AG04450 (cell line): ENCODE data around the gene RARB. TPM values are rescaled to one million over a fixed set of nuclear protein-coding genes. Genes with fewer than 3 reads are reported as not detected.

Source experiments
- CTCF ChIA-PET: fragments of 300-600, 350-600 bp; formaldehyde crosslinking; extraction: SDS; loops from one replicate; lab custom pipeline; 2022; ENCODE audit warnings: antibody characterized with exemption, inconsistent platforms; lab: Charles Lee
- POLR2A ChIA-PET: fragments of 350-600 bp; formaldehyde crosslinking; extraction: SDS; loops from one replicate; lab custom pipeline; 2021; ENCODE audit warnings: antibody characterized with exemption, inconsistent platforms; lab: Yijun Ruan, JAX
- DNase-seq: peaks from one replicate; pipeline ENCODE4 v3.0.0-alpha.2; 2011; ENCODE audit warnings: low read depth, low spot score
- H3K27ac ChIP-seq: one replicate; pipeline ENCODE4 v1.5.1; 2012; ENCODE audit warnings: low read depth, low read length, control low read depth
- H3K27me3 ChIP-seq: one replicate; pipeline ENCODE4 v1.6.0; 2012; ENCODE audit warnings: low read length; ENCODE audit not compliant: control insufficient read depth, insufficient read depth
- H3K4me3 ChIP-seq: 2 replicates; pipeline ENCODE4 v1.5.1; 2011; ENCODE audit warnings: mild to moderate bottlenecking, low read depth, low read length, control low read depth
- H3K9me3 ChIP-seq: 2 replicates; pipeline ENCODE4 v1.5.1; 2012; ENCODE audit warnings: low read length; ENCODE audit not compliant: control insufficient read depth, insufficient read depth
- polyA plus RNA-seq: library from polyadenylated mRNA; depleted of rRNA; stranded (reverse); fragments of >200 nt; gene quantifications from 2 replicates; pipeline ENCODE4 v1.2.3, GENCODE V29; 2011
- TF ChIP-seq, protein P1 (sequence below): IDR thresholded peaks from 2 replicates; pipeline ENCODE4 v1.5.1; 2011; ENCODE audit warnings: low read depth, low read length, control low read depth, inconsistent platforms

RARB gene
- polyA plus RNA-seq, 1 experiment = 0.51 TPM

DNA sequence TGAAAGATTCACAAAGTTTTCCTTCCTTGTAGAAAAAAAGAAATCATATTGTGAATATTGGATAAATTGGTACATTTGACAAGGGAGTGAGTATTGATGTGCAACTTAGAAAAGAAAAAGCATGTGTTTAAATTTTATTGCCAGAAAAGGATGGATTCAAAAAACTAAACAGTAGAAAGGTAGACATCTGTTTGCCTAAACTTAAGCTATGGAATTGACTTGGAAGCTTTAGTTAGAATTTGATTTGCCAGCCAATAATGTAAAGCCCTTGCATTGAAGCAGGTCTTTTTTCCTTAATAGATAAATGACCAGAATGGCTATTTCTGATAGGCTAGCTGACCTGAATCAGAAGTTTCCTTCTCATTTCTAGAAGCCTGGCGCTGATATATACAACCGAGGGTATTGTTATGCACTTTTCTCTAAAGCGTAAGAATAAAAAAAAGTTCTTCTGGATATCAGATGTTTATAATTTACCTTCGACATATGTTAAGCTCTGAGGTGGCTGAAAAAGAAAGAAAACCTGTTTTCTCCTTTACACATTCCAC, 4.2 kb downstream of the RARB start:
- DNase-seq = no peak
- Histone ChIP-seq H3K27me3 (peaks cover 9% of the 10 kb centered on the region), H3K9me3 (no peaks in the 10 kb centered on the region), H3K27ac (no peak overlapping the region), H3K4me3 (no peak overlapping the region)
- TF ChIP-seq, protein P1, sequence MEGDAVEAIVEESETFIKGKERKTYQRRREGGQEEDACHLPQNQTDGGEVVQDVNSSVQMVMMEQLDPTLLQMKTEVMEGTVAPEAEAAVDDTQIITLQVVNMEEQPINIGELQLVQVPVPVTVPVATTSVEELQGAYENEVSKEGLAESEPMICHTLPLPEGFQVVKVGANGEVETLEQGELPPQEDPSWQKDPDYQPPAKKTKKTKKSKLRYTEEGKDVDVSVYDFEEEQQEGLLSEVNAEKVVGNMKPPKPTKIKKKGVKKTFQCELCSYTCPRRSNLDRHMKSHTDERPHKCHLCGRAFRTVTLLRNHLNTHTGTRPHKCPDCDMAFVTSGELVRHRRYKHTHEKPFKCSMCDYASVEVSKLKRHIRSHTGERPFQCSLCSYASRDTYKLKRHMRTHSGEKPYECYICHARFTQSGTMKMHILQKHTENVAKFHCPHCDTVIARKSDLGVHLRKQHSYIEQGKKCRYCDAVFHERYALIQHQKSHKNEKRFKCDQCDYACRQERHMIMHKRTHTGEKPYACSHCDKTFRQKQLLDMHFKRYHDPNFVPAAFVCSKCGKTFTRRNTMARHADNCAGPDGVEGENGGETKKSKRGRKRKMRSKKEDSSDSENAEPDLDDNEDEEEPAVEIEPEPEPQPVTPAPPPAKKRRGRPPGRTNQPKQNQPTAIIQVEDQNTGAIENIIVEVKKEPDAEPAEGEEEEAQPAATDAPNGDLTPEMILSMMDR = no peak
- POLR2A ChIA-PET = no interaction called here
- CTCF ChIA-PET = no interaction called here

DNA sequence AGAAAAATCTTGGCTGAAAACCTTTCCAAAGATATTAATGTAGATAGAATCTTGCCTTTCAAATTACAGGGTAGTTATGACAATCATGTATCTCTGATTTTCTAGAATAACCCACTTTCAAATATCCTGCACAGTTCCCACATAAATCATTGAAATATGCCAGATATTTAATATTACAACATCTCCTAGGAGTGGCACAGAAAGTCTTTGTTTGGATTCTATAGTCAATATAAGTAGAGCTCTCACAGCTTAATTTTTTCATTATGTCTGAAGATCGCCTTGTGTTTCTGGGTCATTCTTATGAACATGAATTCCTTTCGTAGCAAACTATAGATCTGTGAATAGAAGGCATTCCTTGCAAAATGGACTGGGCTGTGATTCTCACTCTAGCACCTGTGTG, 5.0 kb downstream of the RARB start:
- no peak overlapping the region for H3K27ac ChIP-seq
- ChIA-PET POLR2A (no interaction called here), CTCF (no interaction called here)
- no peak for DNase-seq
- no peaks in the 10 kb centered on the region for H3K9me3 ChIP-seq
- no peak overlapping the region for H3K4me3 ChIP-seq
- TF ChIP-seq, protein P1 = no peak
- H3K27me3 ChIP-seq = peaks cover 9% of the 10 kb centered on the region

DNA sequence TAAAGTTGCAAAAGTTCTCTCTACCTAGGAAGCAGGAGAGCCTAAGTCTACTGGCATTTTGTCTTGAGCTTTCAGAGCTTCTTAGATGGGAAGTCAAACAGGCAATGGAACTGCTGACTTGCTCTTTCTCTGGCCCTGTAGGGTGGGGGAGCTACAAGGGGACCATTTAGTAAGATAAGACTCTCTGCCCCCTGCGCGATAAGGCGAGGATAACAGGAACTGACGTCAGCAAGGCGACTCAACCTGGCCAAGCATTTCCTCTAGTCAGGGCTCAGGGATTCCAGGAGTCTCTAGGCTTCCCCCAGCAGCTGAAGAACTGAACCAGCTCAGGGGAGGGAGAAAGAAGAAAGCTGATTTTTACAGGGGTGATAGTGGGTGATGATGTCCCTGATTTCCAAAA, 5.8 kb downstream of the RARB start:
- Histone ChIP-seq H3K27ac (no peak overlapping the region), H3K27me3 (peaks cover 9% of the 10 kb centered on the region), H3K9me3 (no peaks in the 10 kb centered on the region), H3K4me3 (no peak overlapping the region)
- no peak for DNase-seq
- TF ChIP-seq, protein P1 = no peak
- ChIA-PET CTCF (no interaction called here), POLR2A (no interaction called here)

DNA sequence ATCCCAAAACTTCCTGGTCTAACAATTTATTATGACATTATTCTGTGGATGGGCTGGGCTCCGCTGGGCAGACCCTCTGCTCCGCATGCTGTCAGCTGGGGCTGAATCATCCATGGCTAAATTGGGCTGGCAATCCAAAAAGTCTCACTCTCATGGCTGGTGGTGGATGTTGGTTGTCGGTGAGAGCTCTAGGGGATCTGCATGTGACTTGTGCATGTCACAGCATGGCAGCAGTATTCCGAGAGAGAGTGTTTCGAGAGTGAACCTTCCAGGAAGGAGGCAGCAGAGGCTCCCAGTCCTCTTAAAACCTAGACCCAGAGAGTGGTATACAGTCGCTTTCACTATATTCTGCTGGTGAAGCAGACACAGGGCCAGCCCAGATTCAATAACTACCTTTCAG, 9.9 kb downstream of the RARB start:
- DNase-seq = no peak
- ChIA-PET POLR2A (no interaction called here), CTCF (no interaction called here)
- Histone ChIP-seq H3K27me3 (no peaks in the 10 kb centered on the region), H3K4me3 (no peak overlapping the region), H3K27ac (no peak overlapping the region), H3K9me3 (no peaks in the 10 kb centered on the region)
- TF ChIP-seq, protein P1 = no peak

DNA sequence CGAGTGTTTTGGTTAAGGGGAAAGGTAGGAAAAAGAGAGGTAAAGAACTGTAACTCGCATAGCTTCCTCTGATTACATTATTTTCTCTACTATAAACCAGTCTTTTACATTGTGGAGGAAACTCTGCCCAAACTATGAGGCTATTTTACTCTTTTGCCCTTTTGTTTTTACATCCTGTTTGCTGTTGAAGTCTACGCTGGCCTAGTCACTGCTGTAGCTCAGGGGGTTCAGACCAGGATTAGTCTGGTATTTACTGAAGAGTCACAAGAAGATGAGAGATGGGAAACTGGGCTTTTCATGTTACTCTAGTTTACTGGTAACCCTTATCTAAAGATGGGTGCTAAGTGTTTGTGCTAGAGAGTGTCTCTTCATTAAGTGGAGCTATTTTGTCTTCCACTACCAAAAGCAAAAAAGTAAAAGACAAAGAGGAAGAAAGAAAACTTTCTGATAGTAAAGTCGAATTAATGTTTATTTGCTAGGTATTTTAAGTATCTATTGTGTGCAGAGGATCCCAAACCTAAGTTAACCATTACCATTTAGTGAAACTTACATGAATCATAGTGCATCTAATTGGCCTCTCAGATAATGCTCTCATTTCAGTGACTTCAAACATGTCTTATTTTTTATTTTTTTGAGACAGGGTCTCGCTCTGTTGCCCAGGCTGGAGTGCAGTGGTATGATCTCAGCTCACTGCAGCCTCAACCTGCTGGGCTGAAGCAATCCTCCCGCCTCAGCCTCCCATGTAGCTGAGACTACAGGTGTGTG, 10.9 kb downstream of the RARB start:
- Histone ChIP-seq H3K4me3 (no peak overlapping the region), H3K27ac (no peak overlapping the region), H3K9me3 (no peaks in the 10 kb centered on the region), H3K27me3 (no peaks in the 10 kb centered on the region)
- ChIA-PET CTCF (no interaction called here), POLR2A (no interaction called here)
- DNase-seq = no peak
- TF ChIP-seq, protein P1 = no peak
